Lower lobe of right lung (tissue), 2 donors: ENCODE results near the gene SSC5D. TPM values are rescaled to one million over a fixed set of nuclear protein-coding genes. Genes with fewer than 3 reads are reported as not detected.

ENCODE experiments used
- ATAC-seq, 2 donors: fragments of 200-7000 bp; cut with Tn5 transposase; one replicate each; pipeline ENCODE4 v1.9.1; 2020 to 2022; ENCODE audit warnings: mild to moderate bottlenecking in 2 of 2, moderate library complexity in 2 of 2
- DNase-seq: peaks from one replicate; pipeline ENCODE4 v3.0.0-alpha.2; 2020
- H3K27ac ChIP-seq: fragments of 200-600 bp; one replicate; pipeline ENCODE4 v1.8.0; 2022
- H3K27me3 ChIP-seq: fragments of 200-600 bp; one replicate; pipeline ENCODE4 v1.8.0; 2022; ENCODE audit warnings: low read depth
- H3K36me3 ChIP-seq: fragments of 200-600 bp; one replicate; pipeline ENCODE4 v1.8.0; 2022; ENCODE audit warnings: mild to moderate bottlenecking
- H3K4me1 ChIP-seq: fragments of 200-600 bp; one replicate; pipeline ENCODE4 v1.8.0; 2022
- H3K4me3 ChIP-seq: fragments of 200-600 bp; one replicate; pipeline ENCODE4 v1.8.0; 2022; ENCODE audit warnings: mild to moderate bottlenecking
- H3K9me3 ChIP-seq: fragments of 200-600 bp; one replicate; pipeline ENCODE4 v1.8.0; 2022
- intact Hi-C: fragments of 100-400 bp; cut with DNase I; formaldehyde crosslinking; loops from one replicate; pipeline ENCODE4 v1.11.0; 2022
- total RNA-seq: library from RNA; stranded (reverse); fragmentation: NEBNext Ultra II Directional; extraction: Animal tissue kit (Norgen Biotek cat#: 25700); gene quantifications from one replicate; pipeline ENCODE4 v1.2.1, GENCODE V29; 2021
- TF ChIP-seq, protein P1 (sequence below): fragments of 200-600 bp; IDR thresholded peaks from one replicate; pipeline ENCODE4 v1.8.0; 2022; ENCODE audit warnings: antibody characterized with exemption, mild to moderate bottlenecking
- donor health status: DM: no; HTN: yes; CAD: no; lungs with severe emphysema.

Gene SSC5D
- total RNA-seq, 1 donor from 2014 or later: 4.7 TPM

DNA sequence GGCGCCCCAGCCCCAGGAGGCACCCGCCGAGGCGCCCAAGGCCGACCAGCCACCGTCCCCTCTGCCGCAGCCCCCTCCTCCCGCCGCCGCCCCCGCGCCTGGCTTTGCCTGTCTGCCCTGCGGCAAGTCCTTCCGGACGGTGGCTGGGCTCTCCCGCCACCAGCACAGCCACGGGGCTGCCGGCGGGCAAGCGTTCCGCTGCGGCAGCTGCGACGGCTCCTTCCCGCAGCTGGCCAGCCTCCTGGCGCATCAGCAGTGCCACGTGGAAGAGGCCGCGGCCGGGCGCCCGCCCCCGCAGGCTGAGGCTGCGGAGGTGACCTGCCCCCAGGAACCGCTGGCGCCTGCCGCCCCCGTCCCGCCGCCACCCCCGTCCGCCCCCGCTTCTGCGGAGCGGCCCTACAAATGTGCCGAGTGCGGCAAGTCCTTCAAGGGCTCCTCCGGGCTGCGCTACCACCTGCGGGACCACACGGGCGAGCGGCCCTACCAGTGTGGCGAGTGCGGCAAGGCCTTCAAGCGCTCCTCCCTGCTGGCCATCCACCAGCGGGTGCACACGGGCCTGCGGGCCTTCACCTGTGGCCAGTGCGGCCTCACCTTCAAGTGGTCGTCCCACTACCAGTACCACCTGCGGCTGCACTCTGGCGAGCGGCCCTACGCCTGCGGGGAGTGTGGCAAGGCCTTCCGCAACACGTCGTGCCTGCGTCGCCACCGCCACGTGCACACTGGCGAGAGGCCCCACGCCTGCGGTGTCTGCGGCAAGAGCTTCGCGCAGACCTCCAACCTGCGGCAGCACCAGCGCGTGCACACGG, 5.9 kb upstream of the SSC5D start:
- ATAC-seq: no peak
- Histone ChIP-seq H3K9me3 (no peaks in the 10 kb centered on the region), H3K4me3 (no peak overlapping the region), H3K36me3 (peaks cover 28% of the 10 kb centered on the region), H3K4me1 (peaks cover 44% of the 10 kb centered on the region), H3K27ac (no peak overlapping the region), H3K27me3 (no peaks in the 10 kb centered on the region)
- TF ChIP-seq, protein P1, sequence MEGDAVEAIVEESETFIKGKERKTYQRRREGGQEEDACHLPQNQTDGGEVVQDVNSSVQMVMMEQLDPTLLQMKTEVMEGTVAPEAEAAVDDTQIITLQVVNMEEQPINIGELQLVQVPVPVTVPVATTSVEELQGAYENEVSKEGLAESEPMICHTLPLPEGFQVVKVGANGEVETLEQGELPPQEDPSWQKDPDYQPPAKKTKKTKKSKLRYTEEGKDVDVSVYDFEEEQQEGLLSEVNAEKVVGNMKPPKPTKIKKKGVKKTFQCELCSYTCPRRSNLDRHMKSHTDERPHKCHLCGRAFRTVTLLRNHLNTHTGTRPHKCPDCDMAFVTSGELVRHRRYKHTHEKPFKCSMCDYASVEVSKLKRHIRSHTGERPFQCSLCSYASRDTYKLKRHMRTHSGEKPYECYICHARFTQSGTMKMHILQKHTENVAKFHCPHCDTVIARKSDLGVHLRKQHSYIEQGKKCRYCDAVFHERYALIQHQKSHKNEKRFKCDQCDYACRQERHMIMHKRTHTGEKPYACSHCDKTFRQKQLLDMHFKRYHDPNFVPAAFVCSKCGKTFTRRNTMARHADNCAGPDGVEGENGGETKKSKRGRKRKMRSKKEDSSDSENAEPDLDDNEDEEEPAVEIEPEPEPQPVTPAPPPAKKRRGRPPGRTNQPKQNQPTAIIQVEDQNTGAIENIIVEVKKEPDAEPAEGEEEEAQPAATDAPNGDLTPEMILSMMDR: no peak
- no peak for DNase-seq
- intact Hi-C loops: no loop called here

DNA sequence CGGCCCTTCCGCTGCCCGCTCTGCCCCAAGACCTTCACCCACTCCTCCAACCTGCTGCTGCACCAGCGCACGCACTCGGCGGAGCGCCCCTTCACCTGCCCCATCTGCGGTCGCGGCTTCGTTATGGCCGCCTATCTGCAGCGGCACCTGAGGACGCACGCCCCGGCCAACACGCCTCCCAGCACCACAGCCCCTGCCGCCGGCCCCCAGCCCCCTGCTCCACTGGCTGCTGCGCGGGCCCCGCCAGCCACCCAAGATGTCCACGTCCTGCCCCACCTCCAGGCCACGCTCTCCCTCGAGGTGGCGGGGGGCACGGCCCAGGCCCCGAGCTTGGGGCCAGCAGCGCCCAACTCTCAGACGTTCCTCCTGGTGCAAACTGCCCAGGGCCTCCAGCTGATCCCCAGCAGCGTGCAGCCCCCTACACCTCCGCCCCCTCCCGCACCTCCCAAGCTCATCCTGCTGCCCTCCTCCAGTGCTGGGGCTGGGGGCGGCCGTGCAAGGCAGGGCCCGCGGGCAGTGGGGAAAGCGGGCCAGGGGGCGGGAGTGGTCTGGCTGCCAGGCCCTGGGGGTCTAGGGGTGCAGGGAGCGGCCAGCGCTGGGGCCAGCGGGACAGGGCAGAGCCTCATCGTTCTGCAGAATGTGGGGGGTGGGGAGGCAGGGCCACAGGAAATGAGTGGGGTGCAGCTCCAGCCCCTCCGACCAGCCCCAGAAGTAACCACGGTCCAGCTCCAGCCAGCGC, 5.1 kb upstream of the SSC5D start:
- TF ChIP-seq, protein P1: no peak
- Histone ChIP-seq H3K4me1 (peaks cover 43% of the 10 kb centered on the region), H3K36me3 (peaks cover 28% of the 10 kb centered on the region), H3K27ac (no peak overlapping the region), H3K4me3 (no peak overlapping the region), H3K9me3 (no peaks in the 10 kb centered on the region), H3K27me3 (no peaks in the 10 kb centered on the region)
- intact Hi-C loops: no loop called here
- ATAC-seq (no peak), DNase-seq (no peak)

DNA sequence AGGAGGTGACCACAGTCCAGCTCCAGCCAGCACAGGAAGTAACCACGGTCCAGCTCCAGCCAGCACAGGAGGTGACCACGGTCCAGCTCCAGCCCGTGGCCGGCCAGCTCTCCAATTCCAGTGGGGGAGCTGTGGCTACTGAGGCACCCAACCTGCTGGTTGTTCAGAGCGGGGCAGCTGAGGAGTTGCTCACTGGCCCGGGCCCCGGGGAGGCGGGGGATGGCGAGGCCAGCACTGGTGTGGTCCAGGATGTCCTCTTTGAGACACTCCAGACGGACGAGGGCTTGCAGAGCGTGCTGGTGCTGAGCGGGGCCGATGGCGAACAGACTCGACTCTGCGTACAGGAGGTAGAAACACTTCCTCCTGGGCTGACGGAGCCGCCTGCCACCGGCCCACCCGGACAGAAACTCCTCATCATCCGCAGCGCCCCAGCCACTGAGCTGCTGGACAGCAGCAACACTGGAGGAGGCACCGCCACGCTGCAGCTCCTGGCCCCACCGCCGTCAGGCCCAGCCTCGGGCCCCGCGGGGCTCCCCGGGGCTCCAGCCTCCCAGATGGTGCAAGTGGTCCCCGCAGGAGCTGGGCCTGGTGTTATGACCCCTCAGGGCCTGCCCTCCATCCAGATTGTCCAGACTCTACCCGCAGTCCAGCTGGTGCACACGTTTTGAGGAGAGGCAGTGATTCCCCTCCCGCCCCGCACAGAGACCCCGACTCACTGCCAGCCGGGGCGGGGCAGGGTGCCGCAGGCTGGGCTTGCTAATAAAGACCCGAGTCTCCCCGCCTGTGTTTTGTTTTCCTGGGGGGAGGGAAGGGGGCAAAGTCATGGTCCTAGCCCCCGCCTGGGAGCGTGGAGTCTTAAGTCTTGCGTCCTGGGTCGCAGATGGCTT, 4.3 kb upstream of the SSC5D start:
- DNase-seq (no peak), ATAC-seq (no peak)
- intact Hi-C loops: no loop called here
- peaks cover 28% of the 10 kb centered on the region for H3K36me3 ChIP-seq
- H3K4me3 ChIP-seq: peak overlapping the region; percentile 71
- peaks cover 38% of the 10 kb centered on the region for H3K4me1 ChIP-seq
- peak overlapping the region; percentile 77 for H3K27ac ChIP-seq
- no peaks in the 10 kb centered on the region for H3K9me3 ChIP-seq
- no peaks in the 10 kb centered on the region for H3K27me3 ChIP-seq
- TF ChIP-seq, protein P1: no peak

DNA sequence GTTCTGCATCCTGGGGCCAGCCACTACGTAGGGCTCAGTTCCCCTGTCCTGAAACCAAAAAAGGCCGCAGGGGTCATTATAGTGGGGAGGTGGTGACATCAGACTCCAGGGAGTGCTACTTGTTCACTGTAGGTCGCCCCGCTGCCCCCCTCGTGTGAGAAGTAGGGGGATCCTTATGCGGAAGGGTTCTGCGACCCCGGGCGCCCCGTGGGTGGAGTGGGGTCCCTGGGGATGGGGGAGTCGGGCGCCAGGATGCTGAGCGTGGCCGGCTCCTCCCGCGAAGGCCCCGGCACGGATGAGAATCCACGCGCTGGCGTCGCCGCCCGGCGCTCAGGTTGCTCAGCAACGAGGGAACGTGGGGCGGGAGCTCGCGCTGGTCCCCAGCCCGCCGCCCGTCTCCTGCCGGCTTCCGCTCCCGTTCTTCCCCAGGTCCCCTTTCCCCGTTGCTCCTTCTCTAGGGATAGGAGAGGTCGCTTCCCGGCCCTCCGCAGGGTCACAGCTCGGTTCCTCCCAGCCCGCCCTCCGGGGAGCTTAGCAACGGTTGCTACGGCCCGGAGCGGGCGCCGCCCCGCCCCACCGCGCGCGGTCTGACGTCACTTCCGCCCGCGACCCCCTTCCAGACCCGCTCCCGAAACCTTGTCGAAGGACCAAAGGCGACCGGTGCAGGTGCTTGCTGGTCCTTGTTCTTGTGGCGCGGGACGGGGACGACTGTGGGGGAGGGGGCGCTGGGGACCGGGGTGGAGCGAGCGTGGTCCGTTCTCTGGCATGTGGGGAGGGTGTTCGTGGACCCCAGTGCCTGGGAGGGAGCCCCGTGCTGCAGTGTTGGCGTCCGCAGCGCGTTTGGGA, 3.4 kb upstream of the SSC5D start, which contains the start of gene NAT14:
Gene NAT14 (plus strand): TSS at position 596 of the 846 bp plus-strand sequence. CDS start 521 bp downstream, outside the sequence.
- peaks cover 8% of the 10 kb centered on the region for H3K27me3 ChIP-seq
- H3K9me3 ChIP-seq: no peaks in the 10 kb centered on the region
- DNase-seq (no peak), ATAC-seq (peak; percentile 62 to 65)
- H3K36me3 ChIP-seq: peaks cover 28% of the 10 kb centered on the region
- peak within 1 kb of the TSS; percentile 71 for H3K4me3 ChIP-seq
- TF ChIP-seq, protein P1: no peak
- intact Hi-C loops: no loop called here
- peaks cover 38% of the 10 kb centered on the region for H3K4me1 ChIP-seq
- peak within 1 kb of the TSS; percentile 77 for H3K27ac ChIP-seq
